HG03354 (cell line): ENCODE measurements around the gene GPC6.

Experiments used
- ATAC-seq: cut with Tn5 transposase; IDR thresholded peaks from one replicate; pipeline ENCODE4 v1.9.1; 2021; ENCODE audit warnings: mild to moderate bottlenecking; ENCODE audit not compliant: unreplicated experiment, poor library complexity, severe bottlenecking

The GPC6 gene

GRCh38 chr13:93922063-93922855 lies 695.7 kb downstream of the GPC6 start:
- no peak for ATAC-seq

- ATAC-seq, result no peak
Observed at GRCh38 chr13:93925990-93926389, 699.4 kb downstream of the GPC6 start.

GRCh38 chr13:93926425-93926824 lies 699.8 kb downstream of the GPC6 start:
- ATAC-seq, result no peak

GRCh38 chr13:93927431-93927830 lies 700.8 kb downstream of the GPC6 start:
- ATAC-seq, result no peak

DNA sequence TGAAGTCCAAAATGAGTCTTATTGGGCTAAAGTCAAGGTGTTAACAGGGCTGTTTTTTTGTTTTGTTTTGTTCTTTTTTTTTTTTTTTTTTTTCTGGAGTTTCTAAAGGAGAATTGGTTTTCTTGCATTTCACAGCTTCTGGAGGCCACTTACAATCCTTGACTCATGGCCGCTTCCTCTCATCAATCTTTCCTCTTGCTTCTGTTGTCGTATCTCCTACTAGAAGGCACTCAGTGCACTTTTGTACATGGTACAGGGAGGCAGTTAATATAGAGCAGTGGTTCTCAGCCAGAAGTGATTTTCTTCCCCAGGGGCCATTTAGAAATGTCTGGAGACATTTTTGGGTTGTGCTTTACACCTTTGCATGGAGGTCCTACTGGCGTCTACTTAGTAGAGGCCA lies 706.3 kb downstream of the GPC6 start:
- no peak for ATAC-seq

DNA sequence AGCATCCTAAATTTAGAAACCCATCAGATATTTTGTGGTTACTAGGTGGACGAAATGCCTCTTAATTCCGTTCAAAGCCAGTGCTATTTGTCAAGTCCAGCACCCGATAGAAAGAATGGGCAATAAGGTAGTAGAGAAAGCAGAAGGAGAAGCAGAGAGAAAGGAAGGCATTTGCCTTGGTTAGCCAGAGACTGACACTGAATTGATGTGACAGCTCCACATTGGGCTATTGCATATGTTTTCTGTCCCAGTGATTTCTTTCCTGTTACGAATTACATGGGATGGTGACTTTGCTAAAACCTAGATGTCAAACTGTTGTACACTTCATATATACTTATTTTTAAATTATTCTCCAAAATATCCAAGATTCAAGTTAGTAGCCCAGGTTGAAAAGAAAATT lies 710.3 kb downstream of the GPC6 start:
- ATAC-seq, result no peak

- ATAC-seq, result no peak
Observed at GRCh38 chr13:93941444-93941843, 714.8 kb downstream of the GPC6 start.

GRCh38 chr13:93942016-93942415 lies 715.4 kb downstream of the GPC6 start:
- no peak for ATAC-seq

DNA sequence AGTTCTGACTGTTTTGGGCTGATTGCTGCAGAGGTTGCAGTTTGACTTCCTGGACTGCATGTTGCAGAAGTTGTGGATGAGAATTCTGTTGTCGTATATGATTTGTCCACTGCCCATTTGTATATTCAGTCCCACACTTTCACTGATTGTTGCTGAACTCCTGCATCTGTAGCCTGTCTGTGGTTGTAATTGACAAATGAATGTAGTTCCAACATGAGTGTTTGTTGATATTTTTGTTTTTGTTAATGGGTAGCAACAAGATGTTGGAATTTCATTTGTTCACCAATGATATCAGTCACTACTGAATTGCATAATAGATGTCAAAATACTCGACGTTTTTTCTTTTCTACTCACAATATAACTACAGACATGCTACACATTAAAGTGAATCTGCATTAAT lies 719.0 kb downstream of the GPC6 start:
- ATAC-seq, result no peak

GRCh38 chr13:93946994-93947393 lies 720.4 kb downstream of the GPC6 start:
- no peak for ATAC-seq

GRCh38 chr13:93947651-93948050 lies 721.0 kb downstream of the GPC6 start:
- ATAC-seq, result no peak

DNA sequence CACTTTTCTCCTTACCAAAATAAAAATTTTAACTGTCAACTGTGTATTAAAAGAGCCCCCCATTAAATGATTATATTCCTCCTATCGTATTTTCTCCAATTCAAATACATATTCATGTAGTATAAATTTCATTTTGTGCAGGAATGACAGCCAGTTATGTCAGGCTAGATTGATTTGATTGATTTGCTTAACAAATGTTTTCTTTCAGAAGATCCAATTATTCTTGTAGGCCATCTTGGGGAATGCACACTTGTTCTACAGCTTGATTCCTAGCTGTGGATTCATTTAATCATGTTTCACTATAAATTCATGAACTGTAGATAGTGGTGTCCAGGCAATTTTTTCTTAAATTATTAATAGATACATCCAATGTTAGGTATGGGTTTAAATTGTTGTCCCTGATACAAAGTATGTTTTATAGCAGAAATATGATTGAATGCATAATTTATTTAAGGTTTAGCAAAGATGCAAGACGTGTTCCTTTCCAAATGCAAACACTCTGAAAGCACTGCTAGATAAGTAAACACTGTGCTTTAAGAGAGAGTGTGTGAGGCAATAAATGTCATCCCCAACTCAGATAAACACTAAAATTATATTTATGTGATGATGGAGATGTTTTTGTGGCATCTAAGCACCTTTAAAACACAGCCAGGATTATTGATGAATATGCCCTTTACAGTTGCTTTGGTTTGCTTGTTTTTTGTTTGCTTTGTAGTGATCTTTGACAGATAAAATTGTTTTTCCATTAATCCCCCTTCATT lies 721.7 kb downstream of the GPC6 start:
- ATAC-seq, result no peak

GRCh38 chr13:93951108-93951507 lies 724.5 kb downstream of the GPC6 start:
- no peak for ATAC-seq

GRCh38 chr13:93951951-93952350 lies 725.3 kb downstream of the GPC6 start:
- ATAC-seq, result no peak

GRCh38 chr13:93953841-93954240 lies 727.2 kb downstream of the GPC6 start:
- no peak for ATAC-seq

DNA sequence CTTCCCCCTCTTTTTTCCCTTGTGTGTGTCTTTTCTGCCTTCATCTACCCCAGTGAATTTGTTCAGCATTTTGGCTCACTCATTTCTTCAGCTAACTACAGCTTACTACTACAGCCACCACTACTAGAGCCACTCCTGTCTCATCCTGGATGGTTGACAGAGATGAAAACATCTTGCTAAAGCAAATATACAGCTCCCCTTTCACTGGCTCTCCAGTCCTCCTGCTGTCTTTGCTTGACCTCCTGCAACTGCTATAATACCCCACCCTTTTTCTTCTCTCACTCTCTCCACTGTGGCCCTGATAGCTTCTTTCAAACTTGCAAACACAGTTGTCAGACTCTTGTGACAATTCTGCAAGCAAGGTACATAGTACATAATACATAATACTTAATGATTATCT lies 729.3 kb downstream of the GPC6 start:
- ATAC-seq, result no peak

DNA sequence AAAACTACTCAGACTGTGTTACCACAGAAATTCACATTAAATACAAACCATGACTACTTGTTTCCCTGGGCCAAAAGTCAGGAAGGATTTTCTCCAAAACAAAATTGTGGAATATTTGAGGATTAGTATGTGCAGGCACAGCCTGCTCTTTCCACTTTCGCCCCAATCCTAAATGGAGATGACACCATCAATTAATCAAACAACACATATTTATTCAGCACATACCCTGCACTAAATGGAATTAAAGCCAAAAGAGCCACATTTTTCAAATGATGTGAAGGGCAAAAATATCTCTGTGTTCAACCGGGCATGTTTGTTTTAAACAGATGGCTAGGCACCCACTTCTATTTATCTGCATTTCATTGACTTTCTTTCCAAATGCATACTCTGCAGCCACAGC lies 729.8 kb downstream of the GPC6 start:
- ATAC-seq, result no peak

DNA sequence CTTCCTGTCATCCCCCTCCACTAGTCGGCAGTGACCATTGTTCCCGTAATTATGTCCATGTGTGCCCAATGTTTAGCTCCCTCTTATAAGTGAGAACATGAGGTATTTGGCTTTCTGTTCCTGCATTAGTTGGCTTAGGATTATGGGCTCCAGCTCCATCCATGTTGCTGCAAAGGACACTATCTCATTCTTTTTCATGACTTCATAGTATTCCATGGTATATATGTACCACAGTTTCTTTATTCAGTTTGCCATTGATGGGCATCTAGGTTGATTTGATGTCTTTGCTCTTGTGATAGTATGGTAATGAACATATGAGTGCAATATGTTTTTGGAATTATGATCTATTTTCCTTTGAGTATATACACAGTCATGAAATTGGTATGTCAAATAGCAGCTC lies 730.8 kb downstream of the GPC6 start:
- no peak for ATAC-seq

DNA sequence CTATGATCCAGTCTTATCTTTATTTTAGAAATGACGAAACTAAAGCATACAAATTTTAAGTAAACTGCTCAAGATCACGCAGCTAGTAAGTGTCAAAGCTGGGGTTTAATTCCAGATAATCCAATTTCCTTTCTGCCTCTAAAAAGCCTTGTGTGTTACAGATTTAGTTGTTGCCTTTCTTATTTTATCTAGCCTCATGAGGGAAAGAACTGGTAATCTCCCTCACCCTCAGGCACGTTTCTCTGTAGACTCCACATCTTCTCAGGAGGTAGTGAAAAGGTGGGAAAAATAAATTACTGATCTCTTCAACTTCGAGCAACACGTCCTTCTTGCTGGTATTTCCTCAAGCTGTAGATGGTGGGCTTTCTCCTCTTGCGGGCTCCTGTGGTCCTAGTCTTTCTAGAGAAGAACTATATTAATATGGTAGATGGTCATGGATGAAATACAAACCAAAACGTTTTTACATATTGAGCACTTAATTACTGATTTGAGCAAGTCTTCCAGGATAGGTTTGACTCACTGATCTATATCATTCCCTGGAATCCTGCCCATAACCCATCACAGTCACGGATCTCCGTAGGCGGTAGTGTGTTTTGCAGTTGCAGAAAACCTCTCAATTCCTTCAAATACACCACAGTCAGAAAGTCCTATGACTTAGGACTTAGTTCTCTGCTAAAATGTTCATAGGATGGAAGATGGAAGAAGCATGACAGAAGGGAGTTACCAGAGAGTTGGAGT lies 733.4 kb downstream of the GPC6 start:
- no peak for ATAC-seq

DNA sequence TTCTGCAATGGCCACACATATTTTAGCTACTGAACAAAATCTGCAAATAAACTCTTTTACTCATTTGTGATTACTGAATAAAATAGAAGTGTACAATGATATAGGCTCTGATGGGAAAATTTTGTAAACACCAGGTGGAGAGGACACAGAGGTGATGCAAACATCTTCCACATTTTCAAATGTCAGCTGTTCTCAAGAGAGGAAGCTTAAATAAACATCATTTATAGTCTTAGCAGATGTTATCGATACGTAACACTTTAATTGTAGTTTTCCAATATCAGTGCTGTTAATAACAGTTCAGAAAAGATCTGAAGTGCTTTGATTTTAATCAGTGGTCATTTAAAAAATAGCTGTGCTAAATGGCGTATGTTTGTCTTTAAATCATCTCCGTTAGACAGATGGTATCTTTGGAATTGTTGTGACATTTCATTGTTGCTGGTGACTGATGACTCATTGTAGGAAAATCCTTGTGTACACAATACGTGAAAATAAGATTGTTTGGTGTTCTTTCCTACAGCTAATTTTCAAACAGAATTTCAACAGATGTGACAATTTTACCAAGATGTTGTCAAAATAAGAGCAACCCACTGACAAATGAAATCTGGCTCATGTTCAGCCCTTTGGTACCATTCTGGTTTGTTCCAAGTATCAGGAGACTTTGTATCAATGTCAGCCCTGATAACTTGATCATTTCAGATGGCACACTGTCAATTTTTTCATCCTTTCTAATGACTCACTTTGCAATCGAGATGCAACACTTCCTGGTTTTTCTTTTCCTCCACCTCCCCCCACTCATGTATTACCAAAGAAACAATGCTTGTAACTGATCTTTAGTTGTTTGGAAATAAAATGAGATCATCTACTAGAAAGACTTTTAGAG lies 736.9 kb downstream of the GPC6 start:
- no peak for ATAC-seq
